ENCODE results near the gene ARG2.

The ARG2 gene

GRCh38 chr14:67633451-67634147 lies 13.9 kb downstream of the ARG2 start:
- in situ Hi-C loops (cut with HindIII; ENCODE audit: low sequenced_read_pairs): no loop called here
- H3K4me3 ChIP-seq (ENCODE audit: low read depth, low read length): no peak overlapping the region
- no peak for DNase-seq (ENCODE audit: low read depth)
- TF ChIP-seq, protein P1, sequence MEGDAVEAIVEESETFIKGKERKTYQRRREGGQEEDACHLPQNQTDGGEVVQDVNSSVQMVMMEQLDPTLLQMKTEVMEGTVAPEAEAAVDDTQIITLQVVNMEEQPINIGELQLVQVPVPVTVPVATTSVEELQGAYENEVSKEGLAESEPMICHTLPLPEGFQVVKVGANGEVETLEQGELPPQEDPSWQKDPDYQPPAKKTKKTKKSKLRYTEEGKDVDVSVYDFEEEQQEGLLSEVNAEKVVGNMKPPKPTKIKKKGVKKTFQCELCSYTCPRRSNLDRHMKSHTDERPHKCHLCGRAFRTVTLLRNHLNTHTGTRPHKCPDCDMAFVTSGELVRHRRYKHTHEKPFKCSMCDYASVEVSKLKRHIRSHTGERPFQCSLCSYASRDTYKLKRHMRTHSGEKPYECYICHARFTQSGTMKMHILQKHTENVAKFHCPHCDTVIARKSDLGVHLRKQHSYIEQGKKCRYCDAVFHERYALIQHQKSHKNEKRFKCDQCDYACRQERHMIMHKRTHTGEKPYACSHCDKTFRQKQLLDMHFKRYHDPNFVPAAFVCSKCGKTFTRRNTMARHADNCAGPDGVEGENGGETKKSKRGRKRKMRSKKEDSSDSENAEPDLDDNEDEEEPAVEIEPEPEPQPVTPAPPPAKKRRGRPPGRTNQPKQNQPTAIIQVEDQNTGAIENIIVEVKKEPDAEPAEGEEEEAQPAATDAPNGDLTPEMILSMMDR (IDR thresholded peaks at IDR 0.05; ENCODE audit: low read depth, low read length, missing control alignments): no peak

GRCh38 chr14:67636361-67636919 lies 16.7 kb downstream of the ARG2 start:
- H3K4me3 ChIP-seq (ENCODE audit: low read depth, low read length): no peak overlapping the region
- TF ChIP-seq, protein P1 (IDR thresholded peaks at IDR 0.05; ENCODE audit: low read depth, low read length, missing control alignments): no peak
- no peak for DNase-seq (ENCODE audit: low read depth)
- in situ Hi-C loops (cut with HindIII; ENCODE audit: low sequenced_read_pairs): no loop called here

DNA sequence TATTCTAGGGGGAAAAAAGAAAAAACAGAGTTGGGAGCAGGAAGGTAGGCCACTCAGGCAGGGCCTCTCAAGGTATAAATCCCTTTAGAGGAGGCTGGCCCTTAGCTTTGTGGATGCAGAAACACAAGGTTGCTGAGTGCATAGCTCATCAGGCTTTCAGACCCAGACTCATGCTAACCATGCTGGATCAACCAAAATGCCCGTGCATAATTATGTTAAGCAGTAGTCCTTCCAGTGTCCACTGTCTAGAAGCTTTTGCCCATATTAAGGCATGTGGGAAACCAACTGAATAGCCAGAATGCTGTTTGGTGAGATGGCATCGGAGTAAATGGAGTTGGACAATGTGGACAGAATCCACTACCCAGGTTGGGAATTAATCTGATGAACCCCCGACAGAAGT lies 18.9 kb downstream of the ARG2 start:
- in situ Hi-C loops (cut with HindIII; ENCODE audit: low sequenced_read_pairs): no loop called here
- no peak overlapping the region for H3K4me3 ChIP-seq (ENCODE audit: low read depth, low read length)
- no peak for DNase-seq (ENCODE audit: low read depth)
- TF ChIP-seq, protein P1 (IDR thresholded peaks at IDR 0.05; ENCODE audit: low read depth, low read length, missing control alignments): no peak

- in situ Hi-C loops (cut with HindIII; ENCODE audit: low sequenced_read_pairs): no loop called here
- DNase-seq (ENCODE audit: low read depth): no peak
- TF ChIP-seq, protein P1 (IDR thresholded peaks at IDR 0.05; ENCODE audit: low read depth, low read length, missing control alignments): no peak
- no peak overlapping the region for H3K4me3 ChIP-seq (ENCODE audit: low read depth, low read length)
Observed at GRCh38 chr14:67641480-67641879, 21.8 kb downstream of the ARG2 start.

DNA sequence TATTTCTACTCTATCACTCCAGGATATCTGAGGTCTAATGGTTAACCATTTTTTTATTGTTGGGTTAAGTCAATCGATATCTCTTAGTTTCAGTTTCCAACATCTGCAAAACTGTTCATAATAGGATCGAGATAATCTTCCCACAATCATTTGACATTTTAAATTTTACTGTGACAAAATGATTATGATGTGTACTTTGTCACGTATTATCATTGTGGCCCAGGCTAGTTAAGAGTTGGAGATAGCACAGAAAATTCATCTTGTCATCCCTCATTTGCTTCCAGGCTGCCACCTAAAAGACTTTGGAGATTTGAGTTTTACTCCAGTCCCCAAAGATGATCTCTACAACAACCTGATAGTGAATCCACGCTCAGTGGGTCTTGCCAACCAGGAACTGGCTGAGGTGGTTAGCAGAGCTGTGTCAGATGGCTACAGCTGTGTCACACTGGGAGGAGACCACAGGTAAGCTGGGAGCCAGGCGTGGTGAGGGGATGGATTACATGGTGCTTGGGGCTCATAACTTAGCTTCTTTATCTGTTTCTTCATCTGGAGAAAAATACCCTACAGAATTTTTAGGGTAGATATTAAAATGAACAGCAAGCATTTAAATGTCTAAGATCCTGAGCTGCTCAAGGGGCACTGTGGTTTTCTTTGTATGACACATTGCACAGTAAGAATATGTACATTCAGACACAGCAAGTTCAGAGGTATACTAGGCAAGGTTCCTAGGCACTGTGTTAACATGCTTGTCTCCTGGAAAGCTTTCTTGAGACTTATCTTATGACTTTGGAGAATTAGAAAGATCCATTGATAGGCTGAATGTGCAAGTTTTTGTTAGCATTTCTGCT lies 22.4 kb downstream of the ARG2 start:
- TF ChIP-seq, protein P1 (IDR thresholded peaks at IDR 0.05; ENCODE audit: low read depth, low read length, missing control alignments): no peak
- no peak overlapping the region for H3K4me3 ChIP-seq (ENCODE audit: low read depth, low read length)
- no peak for DNase-seq (ENCODE audit: low read depth)
- in situ Hi-C loops (cut with HindIII; ENCODE audit: low sequenced_read_pairs): no loop called here

GRCh38 chr14:67643713-67644112 lies 24.0 kb downstream of the ARG2 start:
- no peak overlapping the region for H3K4me3 ChIP-seq (ENCODE audit: low read depth, low read length)
- TF ChIP-seq, protein P1 (IDR thresholded peaks at IDR 0.05; ENCODE audit: low read depth, low read length, missing control alignments): no peak
- in situ Hi-C loops (cut with HindIII; ENCODE audit: low sequenced_read_pairs): no loop called here
- DNase-seq (ENCODE audit: low read depth): no peak
